Erythroblast (primary cell): Measurements from ENCODE around the gene CCR1.

Experiments used
- GATA1 ChIP-seq: IDR thresholded peaks from 2 replicates; pipeline ENCODE4 v1.6.1; 2011; ENCODE audit warnings: low read depth, mild to moderate bottlenecking, control low read depth, low read length, moderate library complexity
- POLR2A ChIP-seq: IDR thresholded peaks from 2 replicates; pipeline ENCODE4 v1.6.1; 2011; ENCODE audit warnings: mild to moderate bottlenecking, low read length

DNA sequence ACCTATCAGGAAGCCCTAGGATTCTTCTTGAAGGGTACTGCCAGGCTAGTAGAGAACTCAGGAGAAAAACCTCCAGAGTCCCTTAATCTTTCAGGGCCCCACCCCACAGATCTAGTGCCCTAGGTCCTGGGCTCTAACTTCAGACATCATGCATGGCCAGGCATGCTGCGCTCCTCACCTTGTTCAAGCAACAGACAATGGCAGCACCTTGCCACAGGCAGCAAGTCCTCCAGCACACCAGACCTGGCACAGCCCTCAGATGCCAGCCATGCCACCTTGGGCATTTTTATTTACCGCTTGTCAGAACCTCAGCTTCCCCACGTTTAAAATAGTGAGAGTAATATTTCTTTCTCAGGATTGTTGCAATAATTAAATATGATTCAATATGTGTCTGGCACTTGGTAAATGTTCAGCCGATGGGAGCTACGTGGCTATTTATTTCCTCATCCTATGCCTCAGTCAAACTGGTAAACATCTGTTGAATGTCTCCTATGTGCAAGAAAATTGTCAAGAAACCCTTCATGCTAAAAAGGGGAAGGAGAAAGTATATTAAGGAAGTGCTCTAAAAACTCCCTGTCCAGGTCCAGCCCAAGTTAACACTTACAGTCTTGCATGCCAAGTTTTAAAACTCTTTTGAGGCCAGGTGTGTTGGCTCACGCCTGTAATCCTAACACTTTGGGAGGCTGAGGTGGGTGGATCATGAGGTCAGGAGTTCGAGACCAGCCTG is 14.5 kb upstream of the CCR1 start:
- TF ChIP-seq POLR2A (no peak), GATA1 (no peak)
